PC-9 (cell line): Measurements from ENCODE around the gene CTDSP1.

Experiments used
- CTCF ChIP-seq: fragments of 200-600 bp; sonication (generic); conservative IDR thresholded peaks from 2 replicates; pipeline ENCODE4 v1.6.1; 2017; ENCODE audit warnings: mixed run types, antibody characterized with exemption, mild to moderate bottlenecking, moderate library complexity
- EZH2 ChIP-seq: fragments of 200-600 bp; sonication (generic); IDR thresholded peaks from 2 replicates; pipeline ENCODE4 v1.8.0; 2017; ENCODE audit warnings: antibody characterized with exemption, low read depth

- TF ChIP-seq CTCF: no peak
- no peak for TF ChIP-seq EZH2
Observed at GRCh38 chr2:218437969-218438368, 38.3 kb downstream of the CTDSP1 start.
